CD4-positive, alpha-beta T cell treated with Interleukin-6 for 4 hours (primary cell): ENCODE measurements around the gene ATP6V1C2.
A peak's percentile ranks its signal among the peaks of the same experiment; 100 is the strongest.
"Not testable (repeated sequence)": the region's sequence is repeated elsewhere in the genome, so short reads cannot be mapped to it uniquely, and the experiment has no call there.

Source experiments
- DNase-seq: peaks from one replicate; pipeline ENCODE4 v3.0.0-alpha.2; 2020; ENCODE audit warnings: mixed read lengths

Gene ATP6V1C2

DNA sequence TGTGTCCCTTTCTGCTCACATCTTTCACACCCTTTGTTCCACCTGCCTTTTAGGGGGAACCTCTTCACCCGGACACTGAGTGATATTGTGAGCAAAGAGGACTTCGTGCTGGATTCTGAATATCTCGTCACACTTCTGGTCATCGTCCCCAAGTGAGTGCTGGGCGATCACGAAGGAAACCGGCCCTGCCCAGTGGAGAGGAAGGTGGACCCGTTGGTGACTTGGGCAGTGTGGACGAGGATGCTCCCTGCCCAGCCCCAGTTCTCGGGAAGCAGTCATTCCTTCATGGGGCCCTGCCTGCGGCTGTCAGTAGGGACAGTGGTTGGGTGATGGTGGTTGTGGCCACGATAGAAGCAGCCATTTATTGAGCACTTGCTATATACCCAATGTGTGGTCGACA lies 50.4 kb downstream of the ATP6V1C2 start:
- no peak for DNase-seq

DNA sequence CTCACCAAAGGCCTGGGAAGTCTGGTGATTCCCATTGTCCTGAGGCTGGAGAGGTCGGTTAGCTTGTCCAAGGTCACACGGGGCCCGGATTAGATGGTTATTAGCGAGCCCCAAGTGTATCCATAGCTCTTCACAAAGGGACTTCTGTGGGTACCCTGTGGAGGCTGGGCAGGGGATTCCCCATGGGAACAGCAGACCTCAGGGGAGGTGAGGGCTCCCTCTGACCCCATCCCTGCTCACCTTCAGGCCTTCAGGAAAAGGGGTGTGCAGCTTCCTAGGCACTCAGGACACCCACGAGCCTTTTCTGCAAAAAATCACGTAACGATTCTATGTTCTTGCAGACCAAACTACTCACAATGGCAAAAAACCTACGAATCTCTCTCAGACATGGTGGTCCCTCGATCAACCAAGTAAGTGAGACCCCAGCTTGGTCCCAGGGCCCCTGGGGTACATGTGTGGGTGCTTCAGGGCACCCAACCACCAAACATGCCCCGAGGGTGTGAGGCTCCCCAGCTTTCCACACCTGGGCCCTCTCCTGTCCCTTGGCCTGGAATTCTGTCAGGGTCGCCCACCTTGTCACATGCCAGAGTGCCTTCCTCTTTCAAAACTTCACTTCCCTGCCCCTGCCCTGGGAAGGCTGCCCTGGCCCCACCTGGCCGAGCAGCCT lies 50.9 kb downstream of the ATP6V1C2 start:
- DNase-seq, result no peak

DNA sequence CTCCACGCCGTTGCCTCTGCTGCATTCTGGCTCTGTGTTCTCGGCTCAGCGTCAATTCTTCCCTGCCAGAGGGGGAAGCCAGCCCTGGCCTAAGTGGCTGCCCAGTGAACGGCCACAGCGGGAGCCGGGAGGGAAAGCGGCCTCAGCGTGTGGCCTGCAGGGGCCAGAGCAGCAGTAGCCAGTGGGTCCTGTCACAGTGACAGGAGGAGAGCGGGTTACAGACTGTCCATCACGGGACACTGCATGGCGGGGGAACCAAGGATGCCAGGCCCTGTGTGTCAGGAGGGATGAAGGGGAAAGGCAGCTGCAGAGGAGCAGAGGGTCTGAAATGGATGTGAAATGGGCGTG lies 51.4 kb downstream of the ATP6V1C2 start:
- DNase-seq, result no peak

DNA sequence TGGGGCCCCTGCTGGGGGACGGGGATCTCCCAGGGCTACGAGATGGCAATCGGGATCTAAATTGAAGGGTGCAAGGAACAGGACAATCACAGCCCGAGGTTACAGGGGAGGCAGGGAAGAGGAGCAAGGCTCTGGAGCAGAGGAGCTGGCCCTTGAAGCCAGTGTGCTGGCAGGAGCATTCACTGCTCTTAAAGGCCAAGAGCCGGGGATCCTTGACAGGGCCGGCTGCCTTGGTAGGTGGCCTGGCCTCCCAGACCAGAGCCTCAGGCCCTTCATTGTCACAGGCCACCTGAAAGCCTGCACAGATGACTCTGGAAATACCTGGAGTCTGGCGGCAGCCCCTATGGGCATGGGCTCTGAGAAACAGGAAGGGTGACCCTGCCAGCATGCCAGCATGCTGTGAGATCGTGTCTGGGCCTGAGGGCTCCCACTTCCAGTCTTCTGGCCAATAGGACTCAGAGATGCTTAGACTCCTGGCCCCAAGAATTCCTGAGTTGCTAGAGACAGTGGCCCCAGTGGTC lies 52.5 kb downstream of the ATP6V1C2 start:
- DNase-seq, result no peak

DNA sequence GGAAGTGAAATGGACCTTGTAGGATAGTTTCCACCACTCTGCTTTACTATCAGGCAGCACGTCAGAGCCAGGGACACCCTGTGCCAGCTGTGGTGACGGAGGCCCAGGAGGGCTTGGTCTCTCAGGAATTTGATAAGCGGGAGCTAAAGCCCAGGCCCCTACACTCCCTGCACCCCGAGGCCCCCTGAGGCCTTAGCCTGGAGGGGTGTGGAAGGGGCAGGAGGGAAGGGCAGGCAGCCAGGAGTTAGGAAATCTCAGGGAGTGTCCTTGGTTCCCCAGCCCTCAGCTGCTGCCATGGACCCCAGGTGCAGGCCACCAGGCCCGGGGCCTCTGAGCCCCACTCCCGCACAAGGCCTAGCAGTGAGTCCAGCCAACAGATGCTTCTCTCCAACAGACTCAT lies 53.0 kb downstream of the ATP6V1C2 start:
- DNase-seq, result no peak

DNA sequence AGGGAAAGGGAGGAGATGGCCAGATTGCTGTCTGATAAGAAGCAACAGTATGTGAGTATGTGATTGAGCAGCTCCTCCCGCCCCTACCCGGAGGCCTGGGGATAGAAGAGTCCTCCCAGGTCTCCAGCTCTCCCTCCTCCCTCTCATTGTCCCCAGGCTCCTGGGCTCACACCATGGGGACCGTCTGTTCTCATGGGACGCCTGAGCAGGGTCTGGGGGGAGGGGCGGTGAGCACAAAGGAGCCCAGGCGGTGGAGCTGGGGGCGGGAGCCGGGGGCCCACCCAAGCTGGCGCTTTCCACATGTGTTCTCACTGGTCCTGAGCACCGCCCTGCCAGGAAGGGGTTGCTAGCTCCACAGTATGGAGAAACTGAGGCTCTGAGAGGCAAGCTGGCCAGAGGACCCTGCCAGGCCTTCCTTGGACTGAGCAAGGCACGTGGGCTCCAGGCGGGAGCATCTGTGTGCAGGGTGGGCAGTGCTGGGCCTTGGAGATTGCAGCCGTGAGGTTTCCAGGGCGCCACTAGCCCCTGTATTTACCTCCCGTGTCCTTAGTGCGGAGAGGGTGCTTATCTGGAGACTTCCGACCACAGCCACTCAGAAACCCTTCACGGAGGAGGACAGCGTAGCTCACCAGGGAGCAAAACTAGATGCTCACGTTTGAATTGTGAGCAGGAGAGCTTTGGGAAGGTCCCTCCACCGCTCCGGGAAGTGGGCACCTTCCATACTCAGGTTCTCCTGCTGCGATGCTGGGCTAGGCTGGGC lies 53.8 kb downstream of the ATP6V1C2 start:
- no peak for DNase-seq

DNA sequence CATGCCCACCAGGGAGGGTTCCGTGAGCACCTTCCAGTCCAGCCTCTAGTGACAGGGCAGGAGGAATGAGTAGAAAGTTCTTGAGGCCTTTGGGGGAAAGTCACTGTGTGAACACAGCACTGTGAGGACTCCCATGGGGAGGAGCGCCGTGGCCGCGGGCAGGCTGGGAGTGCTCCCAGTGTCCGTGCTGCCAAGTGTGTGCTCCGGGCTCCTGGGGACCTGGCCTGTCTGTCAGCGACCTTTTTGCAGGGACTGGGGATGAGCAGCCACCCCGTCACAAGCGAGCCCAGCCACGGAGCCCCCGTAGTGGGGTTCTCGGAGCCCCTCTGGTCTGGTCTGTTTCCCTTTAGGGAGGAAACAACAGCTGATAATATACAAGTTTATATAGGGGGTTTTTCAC lies 54.4 kb downstream of the ATP6V1C2 start:
- no peak for DNase-seq

DNA sequence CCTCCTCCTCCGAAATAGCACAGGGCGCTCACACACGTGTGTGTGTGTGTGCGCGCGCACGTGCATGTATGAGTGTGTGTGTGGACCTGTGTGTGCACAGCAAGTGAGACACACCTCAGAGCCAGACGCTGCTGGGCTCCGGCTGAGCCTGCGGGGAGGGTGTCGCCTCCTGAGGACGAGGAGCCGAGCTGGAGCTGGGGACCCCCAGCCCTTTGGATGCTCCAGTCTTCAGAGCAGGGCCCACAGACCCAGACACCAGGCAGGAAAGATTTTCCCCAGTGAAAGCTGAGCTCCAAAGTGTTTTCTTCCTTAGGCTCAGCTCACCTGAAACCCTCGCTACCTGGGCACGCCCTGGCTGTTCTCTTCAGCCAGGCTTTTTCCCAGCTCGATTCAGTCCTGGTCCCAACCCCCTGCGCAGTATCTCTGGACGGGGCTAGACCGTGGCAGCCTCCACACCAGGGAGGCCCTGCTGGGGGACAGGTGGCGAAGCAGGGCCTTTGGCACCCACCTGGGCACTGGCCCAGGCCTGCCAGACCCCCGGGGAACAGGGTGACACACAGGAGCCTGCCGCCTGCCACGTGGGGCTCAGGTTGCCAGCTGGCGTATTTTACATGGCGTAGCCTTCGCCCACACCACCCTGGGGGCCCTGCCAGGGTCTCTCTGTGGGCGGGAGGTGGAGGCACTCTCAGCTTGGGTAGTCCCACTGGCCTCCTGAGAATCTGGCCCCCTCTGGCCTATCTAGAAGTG lies 55.0 kb downstream of the ATP6V1C2 start:
- DNase-seq, result no peak

DNA sequence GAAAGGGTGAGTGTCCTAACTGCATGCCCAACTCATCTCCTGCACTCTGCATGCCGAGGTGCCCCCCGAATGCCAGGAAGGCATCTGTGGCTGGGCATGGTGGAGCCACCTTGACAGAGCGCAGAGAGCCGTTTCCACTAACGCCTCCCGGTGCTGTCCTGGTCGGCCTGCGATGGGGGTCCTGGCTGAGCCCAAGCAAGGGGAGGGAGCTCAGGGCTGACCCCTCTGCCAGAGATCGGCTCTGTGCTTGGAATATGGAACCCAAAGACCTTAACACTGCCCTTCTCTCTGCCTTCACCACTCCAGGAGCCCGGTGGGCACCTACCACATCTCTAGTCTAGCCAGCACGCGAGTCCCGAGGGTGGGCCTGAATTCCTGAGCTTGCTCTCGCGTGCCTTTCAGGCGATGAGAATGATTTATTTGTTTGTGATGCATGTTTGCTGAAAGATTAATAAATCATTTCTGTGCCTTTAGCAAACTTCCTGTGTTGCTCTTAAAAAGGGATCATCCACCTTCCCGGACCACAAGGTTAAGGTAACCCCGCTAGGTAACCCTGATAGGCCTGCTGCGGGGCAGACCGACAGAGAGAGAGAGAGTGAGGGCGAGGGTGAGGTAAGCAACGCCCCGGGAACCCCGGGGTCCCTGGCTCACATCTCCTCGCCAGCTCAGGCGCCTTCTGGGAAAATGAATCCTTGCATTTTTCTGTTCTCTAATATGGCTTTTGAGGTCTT lies 55.8 kb downstream of the ATP6V1C2 start:
- no peak for DNase-seq

DNA sequence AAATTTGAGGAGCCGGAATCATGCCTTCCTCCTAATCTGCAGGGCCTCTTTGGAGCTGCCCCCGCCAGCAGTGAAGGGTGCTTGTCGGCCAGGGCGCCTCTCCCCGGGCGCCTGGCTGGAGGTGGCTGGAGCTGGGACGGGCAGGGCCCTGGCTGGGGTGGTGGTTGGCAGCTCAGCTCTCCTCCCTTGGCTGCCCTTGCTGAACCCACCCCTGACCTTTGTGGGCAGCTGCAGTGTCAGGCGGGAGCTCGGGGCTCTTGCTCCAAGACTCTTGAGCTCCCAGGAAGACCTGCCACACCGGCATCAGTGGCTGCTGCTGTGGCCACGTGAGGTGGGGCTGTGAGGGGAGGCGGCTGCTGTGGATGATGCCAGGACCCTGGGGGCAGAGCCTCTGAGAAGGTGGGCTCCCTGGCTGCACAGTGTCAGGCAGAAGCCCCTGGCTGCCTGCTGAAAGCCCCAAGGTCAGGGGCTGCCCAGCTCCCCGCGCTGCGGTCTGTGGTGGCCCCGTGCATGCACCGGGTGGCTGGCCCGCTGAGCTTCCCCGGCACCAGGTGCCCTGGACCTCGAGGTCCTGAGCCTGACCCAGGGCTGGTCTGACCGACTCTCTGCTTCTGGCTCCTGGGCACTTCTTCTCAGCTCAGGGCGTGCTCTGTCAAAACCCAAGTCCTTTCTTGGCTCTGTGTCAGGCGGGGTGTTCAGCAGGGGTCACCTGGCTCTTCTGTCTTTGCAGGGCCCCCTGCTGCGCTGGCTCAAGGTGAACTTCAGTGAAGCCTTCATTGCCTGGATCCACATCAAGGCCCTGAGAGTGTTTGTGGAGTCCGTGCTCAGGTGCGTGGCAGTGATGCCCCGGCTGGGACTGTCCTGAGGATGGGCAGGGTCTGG lies 56.7 kb downstream of the ATP6V1C2 start:
- DNase-seq, result no peak

DNA sequence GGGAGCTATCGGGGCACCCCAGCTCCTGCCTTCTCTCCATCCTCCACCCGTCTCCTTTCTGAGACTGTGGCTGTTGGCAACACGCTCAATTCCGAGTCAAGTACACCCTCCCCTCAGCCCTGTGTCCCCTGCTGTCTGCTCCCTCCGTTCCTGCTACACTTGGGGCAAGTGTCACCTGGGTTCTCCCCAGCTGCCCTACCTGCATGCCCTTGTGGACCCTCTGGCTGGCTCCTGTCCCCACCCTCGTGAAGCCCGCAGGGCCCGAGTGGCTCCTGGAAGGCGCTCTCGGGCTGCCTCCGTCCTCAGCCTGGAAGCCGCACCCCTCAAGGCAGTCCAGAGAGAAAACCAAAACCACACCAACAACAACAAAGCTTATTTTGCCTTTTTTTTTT lies 57.3 kb downstream of the ATP6V1C2 start:
- DNase-seq, result no peak

DNA sequence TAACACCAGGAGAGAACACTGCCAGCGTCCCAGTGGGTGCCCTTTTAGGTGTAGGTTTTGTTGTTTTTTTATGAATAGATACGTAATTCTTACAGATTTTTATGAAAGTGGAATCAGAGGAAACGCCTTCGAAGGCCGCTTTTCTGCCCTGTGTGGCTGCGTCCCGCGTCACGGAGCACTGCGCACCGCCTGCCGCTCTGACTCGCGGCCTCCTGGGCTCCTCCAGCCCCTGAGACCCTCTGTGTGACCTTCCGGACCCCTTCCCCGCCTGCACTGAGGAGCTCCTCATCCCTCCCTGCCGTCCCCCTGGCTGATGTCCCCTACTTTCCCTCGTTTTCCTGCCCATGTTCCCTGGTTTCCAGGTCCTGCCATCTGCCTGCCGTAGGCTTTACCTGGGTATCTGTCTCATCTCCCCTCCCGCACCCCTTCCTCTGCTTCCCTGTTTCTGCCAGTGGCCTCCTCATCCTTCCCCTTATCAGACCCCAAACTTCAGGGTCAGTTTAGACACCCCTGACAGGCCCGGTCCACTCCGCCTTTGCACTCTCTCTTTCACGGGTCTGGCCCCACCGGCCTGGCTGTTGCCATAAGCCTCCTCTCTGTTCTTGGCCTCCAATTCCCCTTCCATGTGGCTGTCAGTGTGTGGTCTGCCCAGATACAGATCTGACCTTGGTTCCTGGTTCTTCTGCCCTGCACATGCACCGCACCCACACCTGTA lies 58.5 kb downstream of the ATP6V1C2 start:
- DNase-seq, result no peak

DNA sequence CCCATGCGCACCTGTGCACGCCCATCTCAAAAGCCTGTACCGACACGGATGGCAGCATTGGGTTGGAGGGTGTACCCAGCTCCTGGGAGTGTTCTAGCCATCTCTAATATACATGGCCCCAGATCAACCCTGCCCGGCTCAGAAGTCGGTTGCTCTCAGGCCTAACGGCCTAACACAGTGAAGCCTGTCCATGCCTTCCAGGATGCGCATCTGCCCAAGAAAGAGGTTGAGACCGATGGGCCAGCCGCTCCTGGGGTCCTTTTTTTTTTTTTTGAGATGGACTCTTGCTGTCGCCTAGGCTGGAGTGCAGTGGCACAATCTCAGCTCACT lies 59.0 kb downstream of the ATP6V1C2 start:
- no peak for DNase-seq

DNA sequence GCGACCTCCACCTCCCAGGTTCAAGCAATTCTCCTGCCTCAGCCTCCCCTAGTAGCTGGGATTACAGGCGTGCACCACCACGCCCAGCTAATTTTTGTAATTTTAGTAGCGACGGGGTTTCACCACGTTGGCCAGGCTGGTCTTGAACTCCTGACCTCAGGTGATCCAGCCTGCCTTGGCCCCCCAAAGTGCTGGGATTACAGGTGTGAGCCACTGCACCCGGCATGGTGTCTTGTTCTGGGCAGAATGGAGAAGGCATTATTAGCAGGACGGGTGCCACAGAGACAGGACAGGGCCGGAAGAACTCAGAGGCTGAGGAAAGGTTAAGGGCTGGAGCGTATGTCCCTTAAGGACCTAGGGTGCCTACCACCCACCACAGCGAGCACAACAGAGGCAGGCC lies 59.4 kb downstream of the ATP6V1C2 start:
- not testable (repeated sequence) for DNase-seq

DNA sequence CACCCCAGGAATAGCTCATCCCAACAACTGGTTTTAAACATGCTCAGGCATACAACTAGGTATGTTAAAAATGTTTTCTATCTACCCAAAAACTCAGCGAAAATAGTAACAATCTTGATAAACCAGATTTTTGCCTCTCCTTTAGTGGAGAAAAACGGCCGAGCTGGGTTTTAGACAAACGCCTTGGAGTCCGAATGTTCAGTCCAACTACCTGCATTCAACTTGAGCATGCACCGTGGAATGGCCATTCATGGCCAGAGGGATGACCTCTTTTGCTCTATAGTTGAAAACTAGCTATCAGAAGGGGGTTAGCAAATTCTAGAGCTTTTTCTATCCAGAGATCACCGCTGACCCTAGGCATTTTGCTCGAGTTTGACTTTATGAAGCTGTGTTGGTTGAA lies 60.3 kb downstream of the ATP6V1C2 start:
- DNase-seq, result no peak

DNA sequence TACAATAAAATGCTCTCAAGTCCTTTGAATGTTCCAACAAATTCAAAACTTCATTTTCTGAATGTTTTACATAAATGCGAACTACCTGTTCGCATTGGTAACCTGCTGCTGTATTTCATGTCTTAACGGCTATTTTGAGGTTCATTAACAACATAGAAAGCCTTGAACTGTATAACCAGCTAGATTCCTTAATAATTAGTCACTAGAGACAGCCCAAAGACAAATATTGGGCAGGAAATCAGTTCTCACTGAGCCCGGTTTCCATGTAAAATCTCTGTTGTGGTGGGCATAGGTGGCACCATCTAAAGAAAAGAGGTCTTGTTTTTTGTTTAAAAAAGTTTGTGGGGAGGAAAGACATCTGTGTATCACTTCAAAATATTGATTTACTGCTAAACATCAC lies 62.0 kb downstream of the ATP6V1C2 start:
- no peak for DNase-seq

DNA sequence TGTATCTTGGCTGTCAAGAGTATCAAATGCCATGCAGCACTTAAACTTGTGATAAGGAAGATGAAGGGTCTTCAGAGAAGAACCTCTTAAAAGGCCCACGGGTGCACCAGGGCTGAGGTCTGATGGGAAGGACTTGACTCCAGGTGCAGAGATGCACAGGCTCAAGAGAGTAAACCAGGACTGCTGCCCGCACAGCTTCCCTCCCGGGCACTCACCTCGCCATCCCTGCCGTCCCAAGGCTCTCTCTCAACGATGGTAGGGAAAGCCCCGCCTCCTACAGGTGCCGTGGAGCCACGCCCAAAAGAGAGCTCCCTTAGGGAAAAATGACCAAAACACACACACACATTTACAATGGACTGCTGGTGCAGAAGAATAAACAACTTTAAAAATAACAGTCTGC lies 63.3 kb downstream of the ATP6V1C2 start:
- DNase-seq, result no peak

DNA sequence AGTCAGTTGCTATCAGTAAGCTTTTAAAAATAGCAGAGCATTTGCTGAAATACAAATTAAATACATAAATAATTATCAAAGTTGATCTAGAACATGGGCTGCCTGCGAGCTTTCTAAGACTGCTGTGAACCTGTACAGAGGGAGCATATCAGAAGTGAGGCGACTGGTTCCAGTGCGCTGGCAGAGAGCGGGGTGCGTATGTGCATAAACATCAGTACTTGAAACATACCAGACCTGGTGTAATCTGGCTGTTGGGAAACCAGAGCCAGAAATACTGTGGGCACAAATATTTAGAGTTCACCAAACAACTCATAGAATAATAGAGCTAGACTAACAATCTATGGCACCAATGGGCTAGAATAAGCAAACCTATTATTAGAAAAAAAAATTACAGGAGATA lies 63.8 kb downstream of the ATP6V1C2 start:
- no peak for DNase-seq

DNA sequence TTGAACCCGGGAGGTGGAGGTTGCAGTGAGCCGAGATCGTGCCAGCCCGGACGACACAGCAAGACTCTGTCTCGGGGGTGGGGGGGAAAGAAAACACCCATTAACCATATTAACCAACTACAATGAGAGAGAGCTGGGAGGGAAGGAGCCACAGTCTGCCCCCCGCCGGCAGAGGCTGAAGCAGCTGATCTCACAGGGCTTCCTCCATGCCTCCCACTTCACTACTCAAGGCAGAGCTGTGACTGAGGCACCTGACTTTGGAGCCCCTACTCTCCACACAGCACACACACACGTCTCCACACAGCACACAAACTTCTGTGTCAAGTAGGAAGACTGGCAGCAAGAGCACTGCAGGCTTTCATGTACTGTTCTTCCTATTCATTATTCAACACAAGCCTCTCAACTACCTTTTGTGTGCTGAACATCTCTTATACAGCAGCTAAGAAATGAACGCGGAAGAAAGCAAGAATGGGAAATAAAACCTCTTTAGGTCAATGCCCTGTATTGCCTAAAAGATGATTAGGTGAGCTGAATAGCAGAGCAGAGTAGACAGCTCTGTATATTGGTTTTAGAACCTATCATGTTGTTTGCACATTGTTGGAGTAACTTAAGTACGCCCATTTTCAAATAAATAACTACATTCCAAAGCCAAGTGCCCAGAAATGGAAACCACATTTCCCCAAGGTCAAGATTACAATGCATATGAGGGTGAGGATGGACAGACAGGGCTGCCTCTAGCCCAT lies 65.0 kb downstream of the ATP6V1C2 start:
- no peak for DNase-seq

DNA sequence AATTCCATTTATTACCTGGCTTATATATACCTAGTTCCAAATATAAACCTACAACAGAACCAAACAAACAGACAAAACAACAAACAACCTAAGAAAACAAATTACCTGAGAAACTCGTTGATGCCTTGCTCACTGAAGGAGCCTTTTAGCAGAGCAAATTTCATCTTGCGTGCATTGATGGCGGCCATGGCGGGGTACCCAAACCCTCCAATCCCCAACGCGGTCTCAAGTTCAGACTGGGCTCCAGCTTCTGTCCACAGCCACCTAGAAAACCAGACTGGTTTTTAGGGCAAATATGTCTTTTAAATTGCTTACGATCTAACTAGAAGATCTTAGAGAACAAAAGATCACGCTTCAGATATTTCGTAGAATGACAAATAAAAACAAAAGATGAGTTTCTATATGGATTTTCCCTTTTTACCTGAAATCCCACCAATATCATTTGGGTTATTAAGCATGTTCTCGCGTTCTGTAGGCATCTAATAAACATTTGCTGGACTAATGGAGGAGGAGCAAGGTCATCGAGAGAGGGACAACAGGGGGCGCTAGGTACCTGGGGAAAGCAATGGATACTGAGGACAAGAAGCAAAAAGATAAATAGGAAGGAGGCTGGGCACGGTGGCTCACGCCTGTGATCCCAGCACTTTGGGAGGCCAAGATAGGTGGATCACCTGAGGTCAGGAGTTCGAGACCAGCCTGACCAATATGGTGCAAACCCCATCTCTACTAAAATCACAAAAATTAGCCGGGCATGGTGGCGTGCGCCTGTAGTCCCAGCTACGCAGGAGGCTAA lies 65.9 kb downstream of the ATP6V1C2 start:
- DNase-seq, result peak; percentile 41
